ENCODE results near the gene MAU2.

DNA sequence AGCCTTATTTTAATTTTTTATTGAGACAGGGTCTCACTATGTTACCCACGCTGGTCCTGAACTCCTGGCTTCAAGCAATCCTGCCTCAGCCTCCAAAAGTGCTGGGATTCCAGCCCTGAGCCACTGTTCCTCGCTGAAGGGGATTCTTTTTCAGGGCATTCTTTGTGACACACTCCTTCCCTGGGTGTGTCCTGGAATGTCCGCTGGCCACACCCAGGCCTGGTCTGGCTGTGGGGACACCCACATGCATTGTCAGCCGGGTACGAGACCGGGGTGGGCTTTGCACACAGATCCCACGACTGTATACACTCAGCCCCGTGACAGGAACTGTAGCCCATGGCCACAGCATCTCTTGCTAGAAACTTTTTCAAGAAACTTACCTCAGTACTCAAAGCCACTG lies 50.4 kb downstream of the MAU2 start:
- no peak for TF ChIP-seq EZH2 (IDR thresholded peaks at IDR 0.05; ENCODE audit: insufficient read depth, low read length)
- TF ChIP-seq, protein P1, sequence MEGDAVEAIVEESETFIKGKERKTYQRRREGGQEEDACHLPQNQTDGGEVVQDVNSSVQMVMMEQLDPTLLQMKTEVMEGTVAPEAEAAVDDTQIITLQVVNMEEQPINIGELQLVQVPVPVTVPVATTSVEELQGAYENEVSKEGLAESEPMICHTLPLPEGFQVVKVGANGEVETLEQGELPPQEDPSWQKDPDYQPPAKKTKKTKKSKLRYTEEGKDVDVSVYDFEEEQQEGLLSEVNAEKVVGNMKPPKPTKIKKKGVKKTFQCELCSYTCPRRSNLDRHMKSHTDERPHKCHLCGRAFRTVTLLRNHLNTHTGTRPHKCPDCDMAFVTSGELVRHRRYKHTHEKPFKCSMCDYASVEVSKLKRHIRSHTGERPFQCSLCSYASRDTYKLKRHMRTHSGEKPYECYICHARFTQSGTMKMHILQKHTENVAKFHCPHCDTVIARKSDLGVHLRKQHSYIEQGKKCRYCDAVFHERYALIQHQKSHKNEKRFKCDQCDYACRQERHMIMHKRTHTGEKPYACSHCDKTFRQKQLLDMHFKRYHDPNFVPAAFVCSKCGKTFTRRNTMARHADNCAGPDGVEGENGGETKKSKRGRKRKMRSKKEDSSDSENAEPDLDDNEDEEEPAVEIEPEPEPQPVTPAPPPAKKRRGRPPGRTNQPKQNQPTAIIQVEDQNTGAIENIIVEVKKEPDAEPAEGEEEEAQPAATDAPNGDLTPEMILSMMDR (IDR thresholded peaks at IDR 0.05; ENCODE audit: insufficient read depth, low read depth, low read length) = no peak
